ENCODE data around the gene PIBF1.
"Not testable (repeated sequence)": the region's sequence is repeated elsewhere in the genome, so short reads cannot be mapped to it uniquely, and the experiment has no call there.

PIBF1 gene

GRCh38 chr13:73034901-73035300 is 253.0 kb downstream of the PIBF1 start:
- DNase-seq: no peak

DNA sequence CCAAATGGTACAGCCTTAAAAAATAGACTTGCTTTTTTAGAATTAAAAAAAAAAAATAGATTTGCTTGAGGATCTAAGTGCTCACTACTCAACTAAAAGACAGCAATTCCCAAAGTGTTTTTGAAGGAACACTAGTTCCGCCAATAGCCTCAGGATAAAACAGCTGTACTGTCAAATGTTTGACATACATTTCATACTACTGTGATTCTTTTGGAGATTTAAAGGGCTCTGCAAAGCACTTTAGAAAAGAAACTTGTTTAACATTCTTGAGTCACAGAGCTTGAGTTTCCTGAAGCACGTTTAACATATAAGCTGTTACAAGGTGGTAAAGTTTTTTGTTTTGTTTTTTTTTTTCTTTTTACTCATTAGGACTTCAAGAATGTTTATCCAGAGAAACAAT is 253.7 kb downstream of the PIBF1 start:
- DNase-seq: no peak

- no peak for DNase-seq
Measured at GRCh38 chr13:73036566-73036965, 254.6 kb downstream of the PIBF1 start.

- DNase-seq: no peak
Measured at GRCh38 chr13:73038064-73038463, 256.1 kb downstream of the PIBF1 start.

- DNase-seq: no peak
Measured at GRCh38 chr13:73039201-73040108, 257.5 kb downstream of the PIBF1 start.

GRCh38 chr13:73040484-73040883 is 258.6 kb downstream of the PIBF1 start:
- DNase-seq: no peak

- no peak for DNase-seq
Measured at GRCh38 chr13:73040968-73041596, 259.1 kb downstream of the PIBF1 start.

DNA sequence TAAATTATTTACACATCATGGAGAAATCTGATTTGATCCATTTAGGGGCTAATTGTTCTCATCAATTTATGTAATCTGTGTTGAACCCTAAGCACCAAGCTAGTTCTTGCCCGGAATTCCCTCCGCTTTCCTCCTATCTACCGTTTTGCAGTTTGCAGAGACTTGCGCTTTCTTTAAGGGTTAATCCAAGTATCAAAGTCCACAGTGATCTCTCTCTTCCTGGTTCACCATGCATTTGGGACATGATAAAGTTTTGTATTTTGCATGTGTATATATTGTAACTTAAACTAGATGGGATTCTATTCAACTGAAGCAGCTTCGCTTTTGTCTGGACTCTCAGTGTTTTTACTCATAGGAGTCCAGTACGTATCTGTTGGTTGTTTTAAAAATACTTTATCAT is 263.1 kb downstream of the PIBF1 start:
- DNase-seq: no peak

DNA sequence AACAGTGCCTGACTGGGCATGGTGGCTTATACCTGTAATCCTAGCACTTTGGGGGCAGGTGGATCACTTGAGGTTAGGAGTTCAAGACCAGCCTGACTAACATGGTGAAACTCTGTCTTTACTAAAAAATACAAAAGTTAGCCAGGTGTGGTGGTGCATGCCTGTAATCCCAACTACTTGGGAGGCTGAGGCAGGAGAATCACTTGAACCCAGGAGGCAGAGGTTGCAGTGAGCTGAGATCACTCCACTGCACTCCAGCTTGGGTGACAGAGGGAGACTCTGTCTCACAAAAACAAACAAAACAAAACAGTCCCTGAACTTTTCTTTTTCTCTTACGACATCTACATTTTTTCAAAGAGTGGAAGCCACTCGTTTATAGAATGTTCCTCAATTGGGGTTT is 266.7 kb downstream of the PIBF1 start:
- DNase-seq: not testable (repeated sequence)

DNA sequence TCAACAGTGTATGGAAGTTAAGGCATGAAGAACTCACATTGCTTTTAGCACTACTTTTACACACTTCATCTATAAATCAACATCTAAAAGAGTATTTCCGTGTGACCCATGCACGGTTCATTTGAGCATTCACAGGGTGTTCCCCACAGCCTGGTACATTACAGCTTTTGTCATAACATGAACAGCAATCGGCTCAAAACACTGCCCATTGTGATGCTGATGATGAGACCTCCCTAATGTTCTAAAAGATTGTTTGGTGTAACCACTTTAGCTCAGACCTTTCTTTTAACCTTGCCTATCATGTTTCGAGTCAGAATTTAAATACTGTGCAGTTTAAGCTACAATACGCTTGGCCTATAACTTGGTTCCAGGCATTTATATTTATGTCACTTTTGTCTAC is 272.8 kb downstream of the PIBF1 start:
- no peak for DNase-seq

- no peak for DNase-seq
Measured at GRCh38 chr13:73055813-73056564, 274.1 kb downstream of the PIBF1 start.

- no peak for DNase-seq
Measured at GRCh38 chr13:73056565-73056962, 274.6 kb downstream of the PIBF1 start.

DNA sequence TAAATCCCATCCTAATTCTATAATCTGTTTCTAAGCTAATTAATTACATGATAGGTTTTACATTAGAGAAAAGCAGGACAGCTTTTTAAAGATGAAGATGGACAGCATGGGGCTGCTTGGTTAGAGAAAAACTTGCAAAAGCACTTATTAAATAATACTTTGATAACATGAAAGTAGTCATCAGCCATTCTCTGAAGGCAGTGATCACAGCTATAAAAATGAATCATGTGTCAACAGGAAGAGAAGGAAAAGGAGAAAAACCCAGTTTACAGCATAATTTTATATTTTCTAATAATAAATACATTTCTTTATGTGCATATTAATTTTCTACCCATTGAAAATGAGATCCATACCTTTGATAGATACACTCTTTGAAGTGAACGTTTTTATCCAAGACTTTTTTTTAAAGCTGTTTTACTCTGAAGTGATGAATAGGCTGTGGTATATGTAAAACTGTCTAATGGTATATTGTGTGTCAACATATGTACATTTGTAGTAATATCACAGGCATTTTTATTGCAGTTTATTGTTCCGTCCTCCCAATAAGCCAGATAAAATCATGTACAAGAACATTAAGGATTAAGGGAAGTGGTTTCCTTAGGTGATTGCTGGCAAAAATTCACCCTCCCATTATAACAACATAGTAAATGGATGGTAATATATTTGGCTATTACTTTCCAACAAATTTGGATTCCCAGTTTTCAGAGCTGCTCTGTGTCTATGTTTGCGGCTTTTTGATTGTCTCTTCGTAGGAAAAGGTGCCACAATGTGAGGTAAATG is 275.5 kb downstream of the PIBF1 start:
- DNase-seq: no peak

GRCh38 chr13:73058064-73058313 is 276.1 kb downstream of the PIBF1 start:
- DNase-seq: no peak

- DNase-seq: no peak
Measured at GRCh38 chr13:73058432-73058735, 276.5 kb downstream of the PIBF1 start.

GRCh38 chr13:73058736-73059459 is 277.0 kb downstream of the PIBF1 start, which contains the start of gene KLF5:
TSS of gene KLF5 (plus strand) at chr13:73059005. CDS start at chr13:73059328, 323 bp downstream.
- DNase-seq: peak; percentile 92

GRCh38 chr13:73059460-73060250 is 277.7 kb downstream of the PIBF1 start:
- DNase-seq: peak; percentile 22

GRCh38 chr13:73060251-73061160 is 278.6 kb downstream of the PIBF1 start:
- no peak for DNase-seq

- no peak for DNase-seq
Measured at GRCh38 chr13:73061473-73061872, 279.5 kb downstream of the PIBF1 start.

DNA sequence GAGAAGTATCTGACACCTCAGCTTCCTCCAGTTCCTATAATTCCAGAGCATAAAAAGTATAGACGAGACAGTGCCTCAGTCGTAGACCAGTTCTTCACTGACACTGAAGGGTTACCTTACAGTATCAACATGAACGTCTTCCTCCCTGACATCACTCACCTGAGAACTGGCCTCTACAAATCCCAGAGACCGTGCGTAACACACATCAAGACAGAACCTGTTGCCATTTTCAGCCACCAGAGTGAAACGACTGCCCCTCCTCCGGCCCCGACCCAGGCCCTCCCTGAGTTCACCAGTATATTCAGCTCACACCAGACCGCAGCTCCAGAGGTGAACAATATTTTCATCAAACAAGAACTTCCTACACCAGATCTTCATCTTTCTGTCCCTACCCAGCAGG is 279.9 kb downstream of the PIBF1 start:
- no peak for DNase-seq

- DNase-seq: no peak
Measured at GRCh38 chr13:73062468-73062867, 280.5 kb downstream of the PIBF1 start.

Data from CD4-positive, alpha-beta T cell treated with Interleukin-15 for 1 hour (primary cell).